Measurements from ENCODE around the gene IL23R.

DNA sequence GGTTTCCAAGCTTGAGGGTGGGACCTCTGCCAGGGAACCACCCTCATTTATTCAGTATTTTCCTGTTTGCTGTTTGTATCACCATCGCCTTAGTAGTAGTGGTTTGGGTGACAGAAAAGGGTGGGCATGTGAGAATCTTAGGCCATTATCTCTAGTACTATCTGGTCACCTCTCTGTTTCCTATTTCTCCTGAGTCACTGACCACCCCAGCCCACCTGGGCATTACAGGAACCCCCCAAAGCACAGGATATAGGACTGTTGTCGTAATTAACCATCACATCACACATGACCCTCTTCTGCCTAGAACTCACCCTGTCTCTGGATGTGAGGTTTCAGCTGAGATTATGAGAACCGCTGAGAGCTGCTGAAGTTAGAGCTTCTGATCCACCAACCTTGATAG lies 60.4 kb downstream of the IL23R start:
- TF ChIP-seq ZNF274 (IDR thresholded peaks at IDR 0.05; ENCODE audit: low read depth, low read length) (no peak), YY1 (IDR thresholded peaks at IDR 0.05; ENCODE audit: insufficient read depth, insufficient read length) (no peak), SUZ12 (IDR thresholded peaks at IDR 0.05; ENCODE audit: extremely low read depth, insufficient read depth, insufficient read length) (no peak)

Data from NT2/D1 (cell line).